ENCODE data around the gene KIF26A. TPM values are rescaled to one million over a fixed set of nuclear protein-coding genes. Genes with fewer than 3 reads are reported as not detected.
A peak's percentile ranks its signal among the peaks of the same experiment; 100 is the strongest.
"Not testable (repeated sequence)": the region's sequence is repeated elsewhere in the genome, so short reads cannot be mapped to it uniquely, and the experiment has no call there.

The KIF26A gene
- total RNA-seq, 1 donor from 2014 or later, result 7.0 TPM

GRCh38 chr14:104224506-104225277 lies 86.3 kb downstream of the KIF26A start:
- no peaks in the 10 kb centered on the region for H3K9me3 Mint-ChIP-seq (ENCODE audit: low read depth)
- no peak overlapping the region for H3K4me3 Mint-ChIP-seq (ENCODE audit: low read depth)
- no peak overlapping the region for H3K27ac Mint-ChIP-seq
- peaks cover 11% of the 10 kb centered on the region for H3K27me3 Mint-ChIP-seq
- peaks cover 18% of the 10 kb centered on the region for H3K4me1 Mint-ChIP-seq (ENCODE audit: low read depth)
- no peak for DNase-seq (ENCODE audit: low spot score, unreplicated experiment)
- peak; percentile 53 for TF ChIP-seq CTCF (IDR thresholded peaks at IDR 0.05; ENCODE audit: unreplicated experiment)
- H3K36me3 Mint-ChIP-seq (ENCODE audit: insufficient read depth), result no peaks in the 10 kb centered on the region

DNA sequence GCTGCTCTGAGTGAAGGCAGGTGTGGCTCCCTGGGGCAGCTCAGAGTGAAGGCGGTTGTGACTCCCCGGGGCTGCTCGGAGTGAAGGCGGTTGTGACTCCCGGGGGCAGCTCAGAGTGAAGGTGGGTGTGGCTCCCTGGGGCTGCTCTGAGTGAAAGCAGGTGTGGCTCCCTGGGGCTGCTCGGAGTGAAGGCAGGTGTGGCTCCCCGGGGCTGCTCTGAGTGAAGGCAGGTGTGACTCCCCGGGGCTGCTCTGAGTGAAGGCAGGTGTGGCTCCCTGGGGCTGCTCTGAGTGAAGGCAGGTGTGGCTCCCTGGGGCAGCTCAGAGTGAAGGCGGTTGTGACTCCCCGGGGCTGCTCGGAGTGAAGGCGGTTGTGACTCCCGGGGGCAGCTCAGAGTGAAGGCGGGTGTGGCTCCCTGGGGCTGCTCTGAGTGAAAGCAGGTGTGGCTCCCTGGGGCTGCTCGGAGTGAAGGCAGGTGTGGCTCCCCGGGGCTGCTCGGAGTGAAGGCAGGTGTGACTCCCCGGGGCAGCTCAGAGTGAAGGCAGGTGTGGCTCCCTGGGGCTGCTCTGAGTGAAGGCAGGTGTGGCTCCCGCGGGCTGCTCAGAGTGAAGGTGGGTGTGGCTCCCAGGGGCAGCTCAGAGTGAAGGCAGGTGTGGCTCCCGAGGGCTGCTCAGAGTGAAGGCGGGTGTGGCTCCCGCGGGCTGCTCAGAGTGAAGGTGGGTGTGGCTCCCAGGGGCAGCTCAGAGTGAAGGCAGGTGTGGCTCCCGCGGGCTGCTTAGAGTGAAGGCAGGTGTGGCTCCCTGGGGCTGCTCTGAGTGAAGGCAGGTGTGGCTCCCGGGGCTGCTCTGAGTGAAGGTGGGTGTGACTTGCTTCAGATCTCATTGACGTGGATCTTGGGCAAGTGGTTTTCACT lies 87.1 kb downstream of the KIF26A start:
- Mint-ChIP-seq H3K27me3 (peaks cover 11% of the 10 kb centered on the region), H3K4me1 (ENCODE audit: low read depth) (peaks cover 22% of the 10 kb centered on the region), H3K27ac (peak overlapping the region; percentile 73)
- DNase-seq (ENCODE audit: low spot score, unreplicated experiment), result peak; percentile 39
- not testable (repeated sequence) for H3K4me3 Mint-ChIP-seq (ENCODE audit: low read depth); H3K9me3 Mint-ChIP-seq (ENCODE audit: low read depth); H3K36me3 Mint-ChIP-seq (ENCODE audit: insufficient read depth)

DNA sequence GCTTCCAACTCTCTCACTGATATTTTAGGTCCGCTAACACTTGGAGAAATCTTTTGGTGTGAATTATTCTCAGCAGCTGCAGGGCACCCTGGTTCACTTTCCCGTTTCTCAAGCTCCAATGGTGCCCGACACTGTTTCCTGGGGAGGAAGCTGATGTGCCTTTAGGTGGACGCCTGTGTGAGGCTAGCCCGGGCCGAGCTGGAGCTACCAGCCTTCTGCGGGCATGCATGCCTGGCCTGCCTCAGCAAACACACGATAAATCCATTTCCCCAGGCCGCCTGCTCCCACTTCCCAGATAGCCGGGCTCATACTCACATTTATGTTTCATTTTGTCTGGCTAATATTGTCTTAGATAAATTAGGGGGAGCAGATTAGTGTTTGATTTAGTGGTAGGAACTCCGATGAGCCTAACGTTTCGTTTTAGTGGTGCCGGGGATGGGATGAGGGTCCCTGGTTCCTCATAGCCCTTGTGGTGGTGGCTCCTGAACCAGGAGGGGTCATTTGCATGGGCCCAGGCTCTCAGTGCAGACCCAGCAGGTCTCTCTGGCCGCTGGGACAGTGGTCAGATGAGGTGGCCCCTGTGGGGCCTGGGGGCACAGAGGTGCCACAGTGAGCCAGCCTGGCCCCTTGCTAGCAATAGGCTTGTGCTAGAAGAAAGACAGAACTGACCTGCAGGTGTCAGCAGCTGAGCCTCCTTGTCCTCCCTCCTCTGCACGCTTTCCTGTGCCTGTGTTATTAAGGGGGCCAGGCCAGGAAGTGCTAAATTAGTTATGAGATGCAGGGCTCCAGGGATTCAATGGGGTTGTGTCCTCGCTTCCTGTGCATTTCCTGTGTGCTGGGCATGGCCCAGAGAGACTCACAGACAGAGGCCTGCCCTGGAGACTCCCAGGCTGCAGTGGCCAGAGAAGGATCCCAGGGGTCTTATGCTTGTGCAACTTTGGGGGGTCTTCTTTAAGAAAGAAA lies 88.3 kb downstream of the KIF26A start:
- no peak for TF ChIP-seq CTCF (IDR thresholded peaks at IDR 0.05; ENCODE audit: unreplicated experiment)
- peaks cover 11% of the 10 kb centered on the region for H3K27me3 Mint-ChIP-seq
- H3K4me1 Mint-ChIP-seq (ENCODE audit: low read depth), result peaks cover 26% of the 10 kb centered on the region
- no peak for DNase-seq (ENCODE audit: low spot score, unreplicated experiment)
- H3K9me3 Mint-ChIP-seq (ENCODE audit: low read depth), result no peaks in the 10 kb centered on the region
- no peak overlapping the region for H3K4me3 Mint-ChIP-seq (ENCODE audit: low read depth)
- H3K36me3 Mint-ChIP-seq (ENCODE audit: insufficient read depth), result no peaks in the 10 kb centered on the region
- H3K27ac Mint-ChIP-seq, result peak overlapping the region; percentile 3

GRCh38 chr14:104227806-104228205 lies 89.4 kb downstream of the KIF26A start:
- DNase-seq (ENCODE audit: low spot score, unreplicated experiment), result no peak
- no peak for TF ChIP-seq CTCF (IDR thresholded peaks at IDR 0.05; ENCODE audit: unreplicated experiment)
- H3K36me3 Mint-ChIP-seq (ENCODE audit: insufficient read depth), result no peaks in the 10 kb centered on the region
- no peaks in the 10 kb centered on the region for H3K9me3 Mint-ChIP-seq (ENCODE audit: low read depth)
- H3K4me1 Mint-ChIP-seq (ENCODE audit: low read depth), result peaks cover 22% of the 10 kb centered on the region
- H3K27me3 Mint-ChIP-seq, result peaks cover 11% of the 10 kb centered on the region
- no peak overlapping the region for H3K4me3 Mint-ChIP-seq (ENCODE audit: low read depth)
- H3K27ac Mint-ChIP-seq, result peak overlapping the region; percentile 13

DNA sequence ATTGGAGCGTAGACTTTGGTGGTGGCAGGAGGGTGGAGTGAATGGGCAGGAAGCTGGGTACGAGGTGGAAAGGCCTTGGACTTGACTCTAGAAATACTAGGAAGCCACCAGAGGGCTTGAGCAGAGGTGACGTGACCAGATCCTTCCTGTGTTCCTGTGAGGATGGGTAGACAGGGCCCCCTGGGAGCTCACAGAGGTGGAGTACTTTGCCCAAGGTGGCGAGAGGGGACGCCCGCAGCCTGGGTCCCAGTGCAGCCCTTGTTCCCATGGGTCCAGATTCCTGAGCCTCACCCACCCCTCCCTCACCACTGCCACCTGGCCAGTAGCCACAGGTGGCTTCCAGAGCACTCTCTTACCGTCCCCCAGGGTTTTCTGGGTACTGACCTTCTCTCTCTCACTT lies 89.8 kb downstream of the KIF26A start:
- TF ChIP-seq CTCF (IDR thresholded peaks at IDR 0.05; ENCODE audit: unreplicated experiment), result no peak
- Mint-ChIP-seq H3K36me3 (ENCODE audit: insufficient read depth) (no peaks in the 10 kb centered on the region), H3K4me1 (ENCODE audit: low read depth) (peaks cover 22% of the 10 kb centered on the region), H3K27ac (no peak overlapping the region), H3K9me3 (ENCODE audit: low read depth) (peaks cover 2% of the 10 kb centered on the region), H3K27me3 (peaks cover 11% of the 10 kb centered on the region), H3K4me3 (ENCODE audit: low read depth) (no peak overlapping the region)
- no peak for DNase-seq (ENCODE audit: low spot score, unreplicated experiment)

Data from progenitor cell of endocrine pancreas (in vitro differentiated cells).